Endometrial microvascular endothelial cells (primary cell): ENCODE measurements around the gene MAG. TPM values are rescaled to one million over a fixed set of nuclear protein-coding genes. Genes with fewer than 3 reads are reported as not detected.
"Not testable (repeated sequence)": the region's sequence is repeated elsewhere in the genome, so short reads cannot be mapped to it uniquely, and the experiment has no call there.

ENCODE experiments used
- in situ Hi-C: cut with HindIII; loops from 2 replicates; pipeline ENCODE4 v1.10.0; 2017; ENCODE audit warnings: low sequenced_read_pairs, low pct_unique_long_range_greater_than_20kb; ENCODE audit errors: inconsistent ontology term
- total RNA-seq: library from RNA; depleted of rRNA; stranded (reverse); fragments of >200 nt; gene quantifications from one replicate; pipeline ENCODE4 v1.2.3, GENCODE V29; 2015; ENCODE audit errors: inconsistent ontology term

The MAG gene
- total RNA-seq, 1 donor from 2014 or later: 16.0 TPM

GRCh38 chr19:35350591-35350990 lies 58.6 kb downstream of the MAG start:
- in situ Hi-C loops: no loop called here

GRCh38 chr19:35351411-35352176 lies 59.6 kb downstream of the MAG start:
- in situ Hi-C loops: no loop called here

GRCh38 chr19:35352177-35352447 lies 60.2 kb downstream of the MAG start:
- in situ Hi-C loops: no loop called here

- in situ Hi-C loops: no loop called here
Observed at GRCh38 chr19:35352448-35353304, 60.7 kb downstream of the MAG start.

GRCh38 chr19:35353635-35354034 lies 61.7 kb downstream of the MAG start:
- in situ Hi-C loops: no loop called here

- in situ Hi-C loops: no loop called here
Observed at GRCh38 chr19:35354898-35355297, 62.9 kb downstream of the MAG start.

GRCh38 chr19:35355791-35356460 lies 64.0 kb downstream of the MAG start:
- in situ Hi-C loops: no loop called here

GRCh38 chr19:35357867-35358573 lies 66.1 kb downstream of the MAG start, which contains the start of gene FFAR3:
Gene FFAR3, plus strand, starts transcription at chr19:35358460. Its CDS starts 431 bp downstream, at chr19:35358891.
- in situ Hi-C loops: no loop called here

GRCh38 chr19:35358834-35359233 lies 66.9 kb downstream of the MAG start:
- in situ Hi-C loops: not testable (repeated sequence)

GRCh38 chr19:35359395-35359794 lies 67.4 kb downstream of the MAG start:
- in situ Hi-C loops: not testable (repeated sequence)

GRCh38 chr19:35360081-35360480 lies 68.1 kb downstream of the MAG start:
- in situ Hi-C loops: not testable (repeated sequence)

- in situ Hi-C loops: no loop called here
Observed at GRCh38 chr19:35360880-35361420, 69.0 kb downstream of the MAG start.

- in situ Hi-C loops: no loop called here
Observed at GRCh38 chr19:35362261-35363000, 70.5 kb downstream of the MAG start.

- in situ Hi-C loops: no loop called here
Observed at GRCh38 chr19:35363001-35363590, 71.1 kb downstream of the MAG start.
